Smooth muscle cell (in vitro differentiated cells): ENCODE measurements around the gene CEP20. TPM values are rescaled to one million over a fixed set of nuclear protein-coding genes. Genes with fewer than 3 reads are reported as not detected.

Experiments used
- DNase-seq: peaks from one replicate; lab custom pipeline; 2025; ENCODE audit not compliant: unreplicated experiment; lab: John Stamatoyannopoulos, UW
- H2AFZ ChIP-seq: fragments of 200-600 bp; sonication (generic); 2 replicates; pipeline ENCODE4 v1.6.0; 2016; ENCODE audit warnings: antibody characterized with exemption, low read depth, mild to moderate bottlenecking
- H3F3A ChIP-seq: fragments of 200-600 bp; sonication (generic); 2 replicates; pipeline ENCODE4 v1.6.0; 2017; ENCODE audit warnings: antibody characterized with exemption, low read depth
- H3K27ac ChIP-seq: fragments of 200-600 bp; sonication (generic); 2 replicates; pipeline ENCODE4 v1.5.1; 2016; ENCODE audit warnings: low read depth, mild to moderate bottlenecking
- H3K27me3 ChIP-seq: fragments of 200-600 bp; sonication (generic); 2 replicates; pipeline ENCODE4 v1.6.1; 2016; ENCODE audit warnings: low read depth, mild to moderate bottlenecking
- H3K36me3 ChIP-seq: fragments of 200-600 bp; sonication (generic); 2 replicates; pipeline ENCODE4 v1.5.1; 2016; ENCODE audit warnings: low read depth
- H3K4me1 ChIP-seq: fragments of 200-600 bp; sonication (generic); 2 replicates; pipeline ENCODE4 v1.5.1; 2016; ENCODE audit warnings: low read depth
- H3K4me2 ChIP-seq: fragments of 200-600 bp; sonication (generic); 2 replicates; pipeline ENCODE4 v1.6.0; 2016; ENCODE audit warnings: mild to moderate bottlenecking
- H3K4me3 ChIP-seq: fragments of 200-600 bp; sonication (generic); 2 replicates; pipeline ENCODE4 v1.5.1; 2016; ENCODE audit warnings: mild to moderate bottlenecking
- H3K79me2 ChIP-seq: fragments of 200-600 bp; sonication (generic); 2 replicates; pipeline ENCODE4 v1.6.0; 2016; ENCODE audit warnings: low read depth, mild to moderate bottlenecking
- H3K9ac ChIP-seq: fragments of 200-600 bp; sonication (generic); 2 replicates; pipeline ENCODE4 v1.6.0; 2016; ENCODE audit warnings: low read depth
- H3K9me3 ChIP-seq: fragments of 200-600 bp; sonication (generic); replicated peaks from 2 replicates; pipeline ENCODE4 v1.5.1; 2016; ENCODE audit warnings: low read depth
- H4K20me1 ChIP-seq: fragments of 200-600 bp; sonication (generic); 2 replicates; pipeline ENCODE4 v1.6.0; 2016; ENCODE audit warnings: low read depth
- CTCF ChIP-seq: fragments of 200-600 bp; sonication (generic); IDR thresholded peaks from 2 replicates; pipeline ENCODE4 v1.5.1; 2017; ENCODE audit warnings: borderline replicate concordance, mild to moderate bottlenecking, antibody characterized with exemption; ENCODE audit not compliant: insufficient read depth, poor library complexity, severe bottlenecking
- WGBS: methylation state at CpG from one replicate; pipeline ENCODE4 v1.1.7; 2016; ENCODE audit warnings: low lambda C conversion rate; 5-methylcytosine and 5-hydroxymethylcytosine counted together
- polyA plus RNA-seq: library from polyadenylated mRNA; unstranded; fragments of >200 nt; fragmentation: Nextera tagmentation; extraction: Ambion mirVana; gene quantifications from 2 replicates; pipeline ENCODE4 v1.2.1, GENCODE V29; 2016
- total RNA-seq: library from RNA; depleted of rRNA; stranded (reverse); fragments of >200 nt; gene quantifications from 2 replicates; pipeline ENCODE4 v1.2.3, GENCODE V29; 2014

CEP20 gene
- total and polyA plus RNA-seq, 2 experiments from 2014 or later: 29.0 to 38.4 TPM

- H2AFZ ChIP-seq: no peak overlapping the region
- H3K4me2 ChIP-seq: no peak overlapping the region
- no peak for DNase-seq
- H3K9me3 ChIP-seq: no peaks in the 10 kb centered on the region
- no peak overlapping the region for H3K4me3 ChIP-seq
- H3K9ac ChIP-seq: no peak overlapping the region
- H4K20me1 ChIP-seq: peaks cover 33% of the 10 kb centered on the region
- H3K36me3 ChIP-seq: no peaks in the 10 kb centered on the region
- peaks cover 2% of the 10 kb centered on the region for H3K79me2 ChIP-seq
- H3F3A ChIP-seq: no peaks in the 10 kb centered on the region
- 75% methylated on average over 7 of the region's 7 CpGs for WGBS
- H3K4me1 ChIP-seq: no peaks in the 10 kb centered on the region
- peak; percentile 55 for TF ChIP-seq CTCF
- H3K27ac ChIP-seq: no peak overlapping the region
- no peaks in the 10 kb centered on the region for H3K27me3 ChIP-seq
Observed at GRCh38 chr16:15874745-15875314, 13.6 kb downstream of the CEP20 start.

DNA sequence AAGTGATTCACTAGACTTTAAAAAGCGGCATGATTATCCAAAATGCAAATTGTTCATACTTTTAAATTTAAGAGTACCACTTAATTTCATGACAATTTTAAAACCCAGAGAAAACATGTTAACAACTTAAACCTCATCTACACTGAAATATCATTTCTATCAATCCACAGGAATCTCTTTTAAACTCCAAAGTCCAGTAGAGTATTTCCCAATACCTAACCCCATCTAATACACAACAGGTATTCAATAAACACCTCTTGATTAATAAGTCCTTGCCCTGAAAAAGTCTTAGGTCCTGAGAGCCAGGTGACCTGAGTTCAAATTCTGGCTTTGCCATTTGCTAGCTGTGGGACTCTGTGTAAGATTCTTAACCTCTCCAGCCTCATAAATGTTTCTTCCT, 14.7 kb downstream of the CEP20 start:
- H3F3A ChIP-seq: no peaks in the 10 kb centered on the region
- H3K27me3 ChIP-seq: no peaks in the 10 kb centered on the region
- H3K79me2 ChIP-seq: no peaks in the 10 kb centered on the region
- H4K20me1 ChIP-seq: peaks cover 32% of the 10 kb centered on the region
- no peak for DNase-seq
- H3K9me3 ChIP-seq: no peaks in the 10 kb centered on the region
- H3K36me3 ChIP-seq: no peaks in the 10 kb centered on the region
- no peak overlapping the region for H3K9ac ChIP-seq
- H2AFZ ChIP-seq: no peak overlapping the region
- no peak overlapping the region for H3K27ac ChIP-seq
- H3K4me1 ChIP-seq: no peaks in the 10 kb centered on the region
- WGBS: 97% methylated on average over 1 of the region's 1 CpG
- H3K4me2 ChIP-seq: no peak overlapping the region
- no peak overlapping the region for H3K4me3 ChIP-seq
- TF ChIP-seq CTCF: no peak

- Histone ChIP-seq H3K4me2 (no peak overlapping the region), H3F3A (no peaks in the 10 kb centered on the region), H4K20me1 (peaks cover 32% of the 10 kb centered on the region), H3K9me3 (no peaks in the 10 kb centered on the region), H3K4me1 (no peaks in the 10 kb centered on the region), H3K4me3 (no peak overlapping the region), H3K27me3 (no peaks in the 10 kb centered on the region), H3K36me3 (no peaks in the 10 kb centered on the region), H3K27ac (no peak overlapping the region), H2AFZ (no peak overlapping the region), H3K79me2 (no peaks in the 10 kb centered on the region), H3K9ac (no peak overlapping the region)
- no peak for TF ChIP-seq CTCF
- WGBS: 97% methylated on average over 2 of the region's 2 CpGs
- DNase-seq: no peak
Observed at GRCh38 chr16:15873301-15873700, 15.1 kb downstream of the CEP20 start.

DNA sequence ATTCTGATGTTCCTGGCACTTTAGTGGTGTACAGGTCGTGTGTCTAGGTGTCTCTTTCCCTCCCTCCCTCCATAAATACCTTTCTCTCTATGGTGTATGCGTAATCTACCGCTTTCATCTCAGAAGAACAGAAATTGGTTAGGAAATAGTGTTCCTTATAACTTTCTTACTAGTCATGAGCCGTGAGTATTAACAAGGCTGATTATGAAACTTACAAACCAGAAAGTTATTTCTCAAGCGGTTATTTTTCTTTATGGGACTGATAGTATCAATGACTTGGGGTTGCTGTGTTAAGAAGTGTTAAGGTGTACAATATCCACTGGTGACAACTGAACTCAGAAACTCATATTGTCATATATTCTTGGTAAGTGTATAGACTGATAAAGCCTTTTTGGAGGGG, 18.4 kb downstream of the CEP20 start:
- H3K4me2 ChIP-seq: no peak overlapping the region
- peaks cover 28% of the 10 kb centered on the region for H4K20me1 ChIP-seq
- no peaks in the 10 kb centered on the region for H3K36me3 ChIP-seq
- H3K4me3 ChIP-seq: no peak overlapping the region
- no peak overlapping the region for H3K27ac ChIP-seq
- no peaks in the 10 kb centered on the region for H3F3A ChIP-seq
- no peak overlapping the region for H2AFZ ChIP-seq
- no peaks in the 10 kb centered on the region for H3K4me1 ChIP-seq
- no peak for DNase-seq
- H3K9me3 ChIP-seq: no peaks in the 10 kb centered on the region
- H3K27me3 ChIP-seq: no peaks in the 10 kb centered on the region
- H3K79me2 ChIP-seq: no peaks in the 10 kb centered on the region
- WGBS: 87% methylated on average over 5 of the region's 5 CpGs
- H3K9ac ChIP-seq: no peak overlapping the region
- TF ChIP-seq CTCF: no peak
